Measurements from ENCODE around the gene CTAGE4.
"Not testable (repeated sequence)": the region's sequence is repeated elsewhere in the genome, so short reads cannot be mapped to it uniquely, and the experiment has no call there.

Gene CTAGE4

DNA sequence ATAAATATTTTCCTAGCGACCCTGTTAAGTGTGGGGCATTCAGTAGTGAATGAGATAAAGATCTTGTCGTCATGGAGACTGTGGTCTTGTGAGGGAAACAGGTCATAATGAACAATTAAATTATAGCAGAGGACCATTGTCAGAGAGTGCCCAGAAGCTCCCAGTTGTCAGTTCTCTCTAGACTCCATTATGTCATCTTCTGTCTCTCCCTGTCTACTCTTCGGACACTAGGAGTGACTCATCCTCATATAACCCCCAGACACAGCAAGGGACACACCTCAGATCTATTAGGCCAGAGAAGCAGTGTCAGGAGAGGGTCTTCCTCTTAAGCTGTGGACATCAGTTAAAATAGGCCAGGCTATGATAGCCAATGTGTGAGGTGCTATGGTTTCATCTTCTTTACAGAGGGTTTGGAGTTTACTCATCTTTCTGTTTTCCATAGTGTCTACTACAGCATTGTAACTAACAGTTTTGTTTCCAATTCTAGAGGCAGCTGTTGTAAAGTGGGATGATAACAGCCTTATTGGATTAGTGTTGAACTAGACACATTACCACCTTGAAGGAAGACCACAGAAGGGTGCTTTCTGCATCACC lies 5.4 kb downstream of the CTAGE4 start:
- not testable (repeated sequence) for H3K4me1 ChIP-seq (ENCODE audit: insufficient read depth, low read length); H3K9me3 ChIP-seq (ENCODE audit: low read length); H3K36me3 ChIP-seq (ENCODE audit: insufficient read depth, low read length); H3K27me3 ChIP-seq (ENCODE audit: insufficient read depth, low read length); H2AFZ ChIP-seq (ENCODE audit: low read depth, low read length); H3K4me3 ChIP-seq (ENCODE audit: low read length)

DNA sequence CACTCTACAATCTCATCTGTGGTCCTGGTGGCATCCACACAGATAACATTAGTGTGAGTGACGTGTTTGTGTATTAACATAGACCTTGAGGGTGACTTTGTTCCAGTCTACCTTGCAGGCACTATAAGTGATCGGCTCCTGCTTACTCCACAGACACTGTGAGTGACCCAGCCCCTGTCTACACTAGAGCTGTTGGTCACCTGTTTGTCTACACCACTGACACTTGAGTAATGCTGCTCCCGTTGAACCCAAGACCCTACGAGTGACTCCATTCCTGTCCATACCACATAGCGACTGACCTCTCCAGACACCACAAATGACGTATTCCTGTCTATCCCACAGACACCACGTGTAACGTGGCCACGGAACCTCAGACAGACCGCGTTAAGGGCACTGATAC lies 10.5 kb downstream of the CTAGE4 start:
- H3K4me1 ChIP-seq (ENCODE audit: insufficient read depth, low read length); H3K36me3 ChIP-seq (ENCODE audit: insufficient read depth, low read length); H3K9me3 ChIP-seq (ENCODE audit: low read length); H3K4me3 ChIP-seq (ENCODE audit: low read length); H3K27me3 ChIP-seq (ENCODE audit: insufficient read depth, low read length); H2AFZ ChIP-seq (ENCODE audit: low read depth, low read length): not testable (repeated sequence)

DNA sequence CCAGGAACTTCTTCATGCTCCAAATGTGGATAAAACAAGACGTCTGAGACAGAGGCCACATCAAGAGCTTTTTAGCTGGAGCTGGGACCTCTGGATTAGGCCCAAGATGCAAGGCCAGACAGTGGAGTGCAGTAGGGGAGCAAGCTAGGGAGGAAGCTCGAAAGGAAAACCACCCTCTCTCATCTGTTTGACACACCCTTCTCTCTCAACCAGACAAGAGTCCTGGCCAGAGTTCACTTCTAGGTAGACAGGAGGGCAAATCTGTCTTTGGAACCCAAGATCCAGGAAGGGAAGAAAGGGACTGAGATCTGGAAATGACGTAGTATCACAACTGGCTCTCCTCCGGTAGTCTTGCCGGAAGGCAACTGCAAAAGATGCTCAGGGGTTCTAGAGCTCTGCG lies 11.2 kb downstream of the CTAGE4 start:
- not testable (repeated sequence) for H3K4me1 ChIP-seq (ENCODE audit: insufficient read depth, low read length); H2AFZ ChIP-seq (ENCODE audit: low read depth, low read length); H3K4me3 ChIP-seq (ENCODE audit: low read length); H3K36me3 ChIP-seq (ENCODE audit: insufficient read depth, low read length); H3K9me3 ChIP-seq (ENCODE audit: low read length); H3K27me3 ChIP-seq (ENCODE audit: insufficient read depth, low read length)

DNA sequence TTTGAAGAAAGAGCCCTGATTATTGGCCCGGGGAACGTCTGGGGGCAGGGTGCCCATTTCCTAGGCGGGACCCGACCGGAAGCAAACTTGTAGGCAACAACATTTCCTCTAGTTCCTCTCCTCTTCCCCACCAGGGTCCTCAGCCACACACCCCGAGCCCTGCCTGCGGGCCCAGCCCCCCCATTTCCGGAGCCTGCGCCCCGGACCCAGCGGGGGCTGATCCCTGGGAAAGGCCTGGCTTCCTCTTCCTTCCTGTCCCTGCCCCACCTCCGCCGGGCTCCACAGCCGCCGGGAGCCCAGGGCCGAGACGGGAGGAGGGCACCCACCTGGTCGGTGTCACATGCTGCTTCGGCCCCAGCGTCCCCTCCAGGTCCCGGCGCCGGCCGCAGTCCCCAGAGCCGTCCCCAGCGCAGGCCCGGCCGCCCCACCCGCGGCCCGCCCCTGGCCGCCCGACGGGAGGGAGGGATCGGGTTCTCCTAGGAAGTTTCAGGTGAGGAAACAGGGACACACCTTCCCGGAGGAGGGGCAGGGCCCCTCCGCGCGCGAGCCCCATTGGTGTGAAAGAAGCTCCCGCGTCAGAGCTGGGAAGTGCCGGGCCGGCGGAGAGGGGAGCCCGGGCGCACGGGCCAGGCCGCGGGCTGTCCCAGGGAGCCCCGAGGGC lies 12.1 kb downstream of the CTAGE4 start, which contains the start of gene ARHGEF35:
Gene ARHGEF35 (minus strand): TSS at position 622 of the 661 bp plus-strand sequence. CDS start 7,450 bp downstream, outside the sequence.
- not testable (repeated sequence) for H3K36me3 ChIP-seq (ENCODE audit: insufficient read depth, low read length); H3K9me3 ChIP-seq (ENCODE audit: low read length); H2AFZ ChIP-seq (ENCODE audit: low read depth, low read length); H3K27me3 ChIP-seq (ENCODE audit: insufficient read depth, low read length); H3K4me1 ChIP-seq (ENCODE audit: insufficient read depth, low read length); H3K4me3 ChIP-seq (ENCODE audit: low read length)

DNA sequence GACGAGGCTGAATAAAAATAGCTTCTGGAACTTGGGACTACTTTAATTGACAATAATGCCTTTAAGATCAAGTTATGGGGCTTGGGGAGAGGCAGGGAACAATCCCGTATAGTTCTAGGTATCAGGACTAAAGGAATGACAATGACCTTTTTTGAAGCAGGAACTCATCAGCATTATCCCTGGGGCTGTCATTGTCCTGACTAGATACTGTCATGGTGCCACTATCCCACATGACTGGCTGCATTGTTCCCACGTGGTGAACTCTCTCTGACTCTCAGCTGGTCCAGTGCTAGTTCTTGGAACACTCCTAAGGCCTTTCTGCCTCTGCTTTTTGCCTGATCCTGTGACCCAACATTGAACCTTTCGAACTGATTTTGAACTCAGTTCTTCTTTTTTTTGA lies 15.7 kb downstream of the CTAGE4 start:
- H3K4me1 ChIP-seq (ENCODE audit: insufficient read depth, low read length); H3K27me3 ChIP-seq (ENCODE audit: insufficient read depth, low read length); H3K9me3 ChIP-seq (ENCODE audit: low read length); H2AFZ ChIP-seq (ENCODE audit: low read depth, low read length); H3K36me3 ChIP-seq (ENCODE audit: insufficient read depth, low read length); H3K4me3 ChIP-seq (ENCODE audit: low read length): not testable (repeated sequence)

DNA sequence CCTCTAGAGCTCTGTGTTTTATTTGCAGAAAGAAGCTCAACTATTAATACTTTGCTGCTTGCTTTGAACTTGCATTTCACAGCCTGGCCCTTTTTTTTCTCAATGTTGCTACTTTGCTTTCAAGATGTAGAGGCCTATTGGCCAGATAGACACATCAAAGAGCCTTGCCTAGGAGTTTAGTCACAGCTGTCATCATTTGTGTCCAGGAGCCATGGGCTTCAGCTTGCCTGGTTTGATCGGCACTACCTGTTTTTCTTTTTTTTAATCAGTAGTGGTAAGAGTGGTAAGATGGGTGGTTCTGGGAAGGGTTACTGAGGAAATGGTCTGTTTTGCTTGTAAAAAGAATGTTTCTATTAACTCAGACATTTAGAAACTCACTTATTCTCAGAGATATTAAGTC lies 18.7 kb downstream of the CTAGE4 start:
- not testable (repeated sequence) for H3K36me3 ChIP-seq (ENCODE audit: insufficient read depth, low read length); H3K4me3 ChIP-seq (ENCODE audit: low read length); H3K9me3 ChIP-seq (ENCODE audit: low read length); H3K27me3 ChIP-seq (ENCODE audit: insufficient read depth, low read length); H2AFZ ChIP-seq (ENCODE audit: low read depth, low read length); H3K4me1 ChIP-seq (ENCODE audit: insufficient read depth, low read length)

DNA sequence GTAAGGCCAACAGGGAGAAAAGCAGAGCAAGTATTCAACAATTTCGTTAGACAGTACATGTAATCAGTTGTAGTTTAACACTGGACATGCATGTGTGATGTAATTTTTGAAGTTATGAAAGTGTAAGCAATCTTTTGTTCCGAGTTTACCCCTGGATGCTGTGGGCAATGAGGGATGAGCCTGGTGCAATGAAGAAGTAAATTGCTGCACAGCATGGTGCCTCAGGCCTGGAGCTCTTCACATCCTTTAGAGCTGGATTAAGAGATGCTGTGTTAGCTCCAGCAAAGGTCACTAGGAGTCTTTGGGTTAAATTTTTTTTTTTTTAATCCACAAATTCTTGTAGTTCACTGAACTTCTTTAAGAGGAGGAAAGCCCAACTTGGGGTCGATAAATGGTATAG lies 19.8 kb downstream of the CTAGE4 start:
- not testable (repeated sequence) for H2AFZ ChIP-seq (ENCODE audit: low read depth, low read length); H3K4me3 ChIP-seq (ENCODE audit: low read length); H3K27me3 ChIP-seq (ENCODE audit: insufficient read depth, low read length); H3K4me1 ChIP-seq (ENCODE audit: insufficient read depth, low read length); H3K36me3 ChIP-seq (ENCODE audit: insufficient read depth, low read length); H3K9me3 ChIP-seq (ENCODE audit: low read length)

DNA sequence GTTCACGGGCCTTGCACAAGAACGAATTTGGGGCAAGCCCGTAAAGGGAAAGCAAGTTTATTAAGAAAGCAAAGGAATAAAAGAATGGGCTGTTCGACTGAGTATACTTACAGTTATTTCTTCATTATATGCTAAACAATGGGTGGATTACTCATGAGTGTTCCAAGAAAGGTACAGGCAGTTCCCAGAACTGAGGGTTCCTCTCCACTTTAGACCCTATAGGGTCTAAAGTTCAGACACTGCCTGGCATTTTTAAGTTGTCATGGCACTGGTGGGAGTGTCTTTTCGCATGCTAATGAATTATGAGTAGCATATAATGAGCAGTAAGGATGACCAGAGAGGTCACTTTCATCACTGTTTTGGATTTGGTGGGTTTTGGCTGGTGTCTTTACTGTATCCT lies 22.0 kb downstream of the CTAGE4 start:
- not testable (repeated sequence) for H3K36me3 ChIP-seq (ENCODE audit: insufficient read depth, low read length); H2AFZ ChIP-seq (ENCODE audit: low read depth, low read length); H3K27me3 ChIP-seq (ENCODE audit: insufficient read depth, low read length); H3K4me3 ChIP-seq (ENCODE audit: low read length); H3K4me1 ChIP-seq (ENCODE audit: insufficient read depth, low read length); H3K9me3 ChIP-seq (ENCODE audit: low read length)

DNA sequence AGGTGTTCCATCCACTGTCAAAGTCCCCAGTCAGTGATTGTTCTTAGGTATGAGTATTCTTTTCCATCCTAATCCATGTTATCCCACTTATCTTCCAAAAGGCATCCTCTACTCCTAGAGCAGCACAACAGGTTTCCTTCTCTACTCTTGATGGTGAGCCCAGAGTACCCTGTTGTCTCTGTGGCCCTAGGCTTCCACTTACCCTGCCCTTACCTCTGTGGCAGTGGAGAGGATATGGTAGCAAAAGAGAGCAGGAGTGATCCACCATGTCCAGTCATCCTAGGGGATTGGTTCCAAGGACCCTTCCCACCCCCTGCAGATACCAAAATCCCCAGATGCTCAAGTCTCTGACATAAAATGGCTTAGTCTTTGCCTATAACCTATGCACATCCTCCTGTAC lies 33.9 kb downstream of the CTAGE4 start:
- not testable (repeated sequence) for H3K27me3 ChIP-seq (ENCODE audit: insufficient read depth, low read length); H3K9me3 ChIP-seq (ENCODE audit: low read length); H3K36me3 ChIP-seq (ENCODE audit: insufficient read depth, low read length); H3K4me3 ChIP-seq (ENCODE audit: low read length); H3K4me1 ChIP-seq (ENCODE audit: insufficient read depth, low read length); H2AFZ ChIP-seq (ENCODE audit: low read depth, low read length)

DNA sequence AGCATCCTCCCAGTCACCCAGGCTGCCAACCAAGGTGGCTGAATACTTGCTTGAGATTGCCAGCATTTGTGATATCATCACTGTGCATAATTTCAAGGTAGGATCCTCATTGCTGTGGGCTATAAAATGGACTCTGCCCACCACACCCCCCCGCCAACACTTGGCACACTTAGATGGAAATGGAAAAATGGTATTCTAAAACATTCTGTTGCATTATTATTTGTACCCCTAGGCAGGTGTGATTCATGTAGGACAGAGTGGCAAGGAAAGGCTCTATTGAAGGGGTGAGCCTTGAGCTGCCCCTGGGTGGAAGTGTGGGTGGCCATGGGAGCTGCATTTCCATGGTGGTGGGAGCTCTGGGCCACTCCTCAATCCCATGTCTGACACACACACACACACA lies 35.3 kb downstream of the CTAGE4 start:
- H3K4me1 ChIP-seq (ENCODE audit: insufficient read depth, low read length); H3K36me3 ChIP-seq (ENCODE audit: insufficient read depth, low read length); H3K9me3 ChIP-seq (ENCODE audit: low read length); H3K4me3 ChIP-seq (ENCODE audit: low read length); H2AFZ ChIP-seq (ENCODE audit: low read depth, low read length); H3K27me3 ChIP-seq (ENCODE audit: insufficient read depth, low read length): not testable (repeated sequence)

DNA sequence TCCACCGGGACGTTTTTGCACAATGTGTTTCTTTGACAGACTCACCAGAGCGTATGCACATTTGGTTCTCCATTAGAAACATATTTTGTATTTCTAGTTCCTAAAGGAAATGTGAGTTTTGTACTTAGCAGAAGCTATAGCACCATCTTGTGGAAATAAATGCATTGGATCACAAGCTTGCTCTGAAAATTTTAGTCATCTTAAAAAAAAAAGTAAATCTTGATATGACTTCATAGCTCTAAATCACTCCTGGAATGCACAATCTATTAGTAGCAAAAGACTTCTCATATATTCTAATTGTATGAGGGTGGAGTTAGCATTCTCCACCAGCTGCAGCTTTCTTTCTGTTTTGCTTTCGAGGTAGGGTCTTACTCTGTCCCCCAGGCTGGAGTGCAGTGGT lies 35.9 kb downstream of the CTAGE4 start:
- not testable (repeated sequence) for H3K36me3 ChIP-seq (ENCODE audit: insufficient read depth, low read length); H2AFZ ChIP-seq (ENCODE audit: low read depth, low read length); H3K4me3 ChIP-seq (ENCODE audit: low read length); H3K27me3 ChIP-seq (ENCODE audit: insufficient read depth, low read length); H3K4me1 ChIP-seq (ENCODE audit: insufficient read depth, low read length); H3K9me3 ChIP-seq (ENCODE audit: low read length)

DNA sequence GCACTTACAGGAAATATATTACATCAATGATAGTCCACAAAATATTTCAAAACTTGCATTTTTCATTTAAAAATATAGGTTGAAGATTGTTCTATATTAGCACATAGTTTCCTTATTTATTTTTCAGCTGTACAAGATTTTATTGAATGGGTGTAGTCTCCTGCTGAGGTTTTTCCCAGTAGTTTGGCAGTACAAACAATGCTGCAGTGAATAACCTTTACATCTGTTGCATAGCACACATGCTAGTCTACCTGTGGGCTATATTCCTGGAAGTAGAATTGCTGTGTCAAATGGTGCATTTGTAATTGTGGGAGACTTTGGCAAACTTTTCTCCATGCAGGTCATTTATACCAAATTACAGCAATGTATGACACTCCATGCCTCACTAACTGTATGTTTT lies 37.3 kb downstream of the CTAGE4 start:
- H3K9me3 ChIP-seq (ENCODE audit: low read length); H3K36me3 ChIP-seq (ENCODE audit: insufficient read depth, low read length); H2AFZ ChIP-seq (ENCODE audit: low read depth, low read length); H3K4me1 ChIP-seq (ENCODE audit: insufficient read depth, low read length); H3K27me3 ChIP-seq (ENCODE audit: insufficient read depth, low read length); H3K4me3 ChIP-seq (ENCODE audit: low read length): not testable (repeated sequence)

DNA sequence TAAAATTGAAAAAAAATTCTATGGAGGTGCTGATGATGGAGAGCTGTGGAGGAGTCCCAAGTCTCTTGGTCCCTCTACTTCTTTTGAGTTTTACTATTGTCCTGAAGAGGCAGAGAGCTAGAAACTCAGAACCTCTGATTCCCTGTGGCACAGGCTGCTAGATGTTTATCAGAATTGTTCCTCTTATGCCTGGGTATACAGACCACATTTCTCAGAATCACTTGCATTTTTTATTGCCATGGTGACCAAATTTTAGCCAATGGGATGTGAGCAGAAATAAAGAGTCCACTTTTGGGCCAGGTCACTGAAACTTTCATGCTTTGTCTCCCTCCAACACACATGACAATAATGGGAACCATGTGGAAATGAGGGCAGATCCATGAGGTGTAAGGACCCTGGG lies 40.4 kb downstream of the CTAGE4 start:
- not testable (repeated sequence) for H3K4me1 ChIP-seq (ENCODE audit: insufficient read depth, low read length); H3K4me3 ChIP-seq (ENCODE audit: low read length); H2AFZ ChIP-seq (ENCODE audit: low read depth, low read length); H3K9me3 ChIP-seq (ENCODE audit: low read length); H3K36me3 ChIP-seq (ENCODE audit: insufficient read depth, low read length); H3K27me3 ChIP-seq (ENCODE audit: insufficient read depth, low read length)

DNA sequence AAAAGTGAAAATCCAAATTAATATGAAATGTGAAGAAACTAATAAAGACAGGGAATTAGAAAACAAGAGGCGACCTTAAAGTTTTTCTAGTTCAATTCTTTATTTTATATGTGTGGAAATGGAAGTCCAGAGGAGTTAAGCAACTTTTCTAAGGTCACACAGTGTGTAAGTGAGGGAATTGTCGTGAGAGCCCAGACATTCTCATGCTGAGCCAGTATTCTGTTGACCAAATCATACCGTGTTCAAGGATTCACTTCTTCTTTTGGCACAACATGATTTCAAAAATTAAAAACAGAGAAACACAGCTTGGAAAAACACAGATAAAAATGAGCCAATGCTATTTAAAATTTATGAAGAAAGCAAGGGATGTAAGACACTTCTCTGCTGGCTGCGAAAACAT lies 43.6 kb downstream of the CTAGE4 start:
- H2AFZ ChIP-seq (ENCODE audit: low read depth, low read length); H3K36me3 ChIP-seq (ENCODE audit: insufficient read depth, low read length); H3K9me3 ChIP-seq (ENCODE audit: low read length); H3K4me3 ChIP-seq (ENCODE audit: low read length); H3K4me1 ChIP-seq (ENCODE audit: insufficient read depth, low read length); H3K27me3 ChIP-seq (ENCODE audit: insufficient read depth, low read length): not testable (repeated sequence)

Measured in neuron (in vitro differentiated cells).